MM.1S (cell line): ENCODE data around the gene XYLT1.

Source experiments
- DNase-seq: peaks from one replicate; pipeline ENCODE4 v3.0.0-alpha.2; 2015
- H2AFZ ChIP-seq: fragments of 300-600 bp; sonication (generic); 2 replicates; pipeline ENCODE4 v1.6.0; 2016; ENCODE audit warnings: antibody characterized with exemption, low read length
- H3F3A ChIP-seq: fragments of 300-600 bp; sonication (generic); 2 replicates; pipeline ENCODE4 v1.6.1; 2016; ENCODE audit warnings: mild to moderate bottlenecking, antibody characterized with exemption, low read length, moderate library complexity, mixed read lengths; ENCODE audit not compliant: insufficient read depth
- H3K27ac ChIP-seq: fragments of 300-600 bp; sonication (generic); 2 replicates; pipeline ENCODE4 v1.5.1; 2016; ENCODE audit warnings: mild to moderate bottlenecking, low read length
- H3K27me3 ChIP-seq: fragments of 300-600 bp; sonication (generic); replicated peaks from 2 replicates; pipeline ENCODE4 v1.6.0; 2016; ENCODE audit warnings: low read length; ENCODE audit not compliant: insufficient read depth
- H3K36me3 ChIP-seq: fragments of 300-600 bp; sonication (generic); replicated peaks from 2 replicates; pipeline ENCODE4 v1.6.1; 2016; ENCODE audit warnings: mild to moderate bottlenecking, low read length, mixed read lengths; ENCODE audit not compliant: insufficient read depth
- H3K4me1 ChIP-seq: fragments of 300-600 bp; sonication (generic); 2 replicates; pipeline ENCODE4 v1.6.1; 2016; ENCODE audit warnings: low read length, mixed read lengths
- H3K4me2 ChIP-seq: fragments of 300-600 bp; sonication (generic); 2 replicates; pipeline ENCODE4 v1.6.0; 2016; ENCODE audit warnings: low read depth, low read length
- H3K4me3 ChIP-seq: fragments of 300-600 bp; sonication (generic); 2 replicates; pipeline ENCODE4 v1.5.1; 2016; ENCODE audit warnings: low read length, mixed read lengths
- H3K79me2 ChIP-seq: fragments of 300-600 bp; sonication (generic); 2 replicates; pipeline ENCODE4 v1.6.1; 2016; ENCODE audit warnings: mixed run types, low read length, mixed read lengths
- H3K9ac ChIP-seq: fragments of 300-600 bp; sonication (generic); 2 replicates; pipeline ENCODE4 v1.6.1; 2016; ENCODE audit warnings: low read length, mixed read lengths
- H3K9me2 ChIP-seq: fragments of 300-600 bp; sonication (generic); replicated peaks from 2 replicates; pipeline ENCODE4 v1.6.1; 2016; ENCODE audit warnings: mild to moderate bottlenecking, low read length, mixed read lengths; ENCODE audit not compliant: insufficient read depth
- H3K9me3 ChIP-seq: fragments of 300-600 bp; sonication (generic); replicated peaks from 2 replicates; pipeline ENCODE4 v1.6.1; 2016; ENCODE audit warnings: mild to moderate bottlenecking, low read length, mixed read lengths; ENCODE audit not compliant: insufficient read depth
- H4K20me1 ChIP-seq: fragments of 300-600 bp; sonication (generic); 2 replicates; pipeline ENCODE4 v1.6.1; 2016; ENCODE audit warnings: mild to moderate bottlenecking, low read length, moderate library complexity, mixed read lengths; ENCODE audit not compliant: insufficient read depth
- EZH2 ChIP-seq: fragments of 300-600 bp; sonication (generic); optimal IDR thresholded peaks from 2 replicates; pipeline ENCODE3; 2017; ENCODE audit warnings: low read depth, mild to moderate bottlenecking, antibody characterized with exemption, low read length, mixed read lengths
- EZH2phosphoT487 ChIP-seq: fragments of 300-600 bp; sonication (generic); IDR thresholded peaks from 2 replicates; pipeline ENCODE4 v1.6.1; 2018; ENCODE audit warnings: antibody characterized with exemption, low read length
- TF ChIP-seq, protein P1 (sequence below): fragments of 300-600 bp; sonication (generic); IDR thresholded peaks from 2 replicates; pipeline ENCODE4 v1.5.1; 2016; ENCODE audit warnings: antibody characterized with exemption, low read length, mixed read lengths

Gene XYLT1

DNA sequence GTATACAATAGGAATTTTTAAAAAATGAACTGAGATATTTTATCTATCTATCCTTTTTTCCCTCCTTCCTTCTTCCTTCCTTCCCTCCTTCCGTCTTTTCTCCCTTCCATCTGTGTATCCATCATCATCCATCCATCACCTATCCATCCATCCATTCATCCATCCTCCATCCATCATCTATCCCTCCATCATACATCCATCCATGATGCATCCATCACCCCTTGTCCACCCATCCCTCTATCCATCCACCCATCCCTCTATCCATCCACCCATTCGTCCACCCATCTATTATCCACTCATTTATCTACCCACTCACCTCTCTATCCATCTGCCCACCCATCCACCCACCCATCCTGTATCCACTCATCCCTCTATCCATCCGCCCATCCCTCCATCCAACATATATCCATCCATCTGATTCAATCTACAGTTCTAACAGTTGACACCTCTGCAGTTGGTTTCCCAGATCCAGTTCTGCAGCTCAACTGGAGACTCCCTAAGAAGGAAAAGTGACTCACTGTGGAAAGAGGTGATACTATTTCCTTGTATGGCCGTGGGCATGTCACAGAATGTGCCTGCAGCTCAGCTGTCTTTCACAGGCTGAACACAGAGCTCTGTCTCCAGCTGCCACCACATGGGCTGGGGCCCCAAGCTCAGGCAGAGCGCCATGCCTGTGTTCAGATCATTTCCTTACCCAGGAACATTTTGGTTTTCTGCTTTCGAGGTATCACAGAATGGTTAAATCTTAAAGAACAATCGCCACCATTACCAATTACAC lies 130.8 kb downstream of the XYLT1 start:
- no peaks in the 10 kb centered on the region for H4K20me1 ChIP-seq
- TF ChIP-seq EZH2 (no peak), EZH2phosphoT487 (no peak)
- TF ChIP-seq, protein P1, sequence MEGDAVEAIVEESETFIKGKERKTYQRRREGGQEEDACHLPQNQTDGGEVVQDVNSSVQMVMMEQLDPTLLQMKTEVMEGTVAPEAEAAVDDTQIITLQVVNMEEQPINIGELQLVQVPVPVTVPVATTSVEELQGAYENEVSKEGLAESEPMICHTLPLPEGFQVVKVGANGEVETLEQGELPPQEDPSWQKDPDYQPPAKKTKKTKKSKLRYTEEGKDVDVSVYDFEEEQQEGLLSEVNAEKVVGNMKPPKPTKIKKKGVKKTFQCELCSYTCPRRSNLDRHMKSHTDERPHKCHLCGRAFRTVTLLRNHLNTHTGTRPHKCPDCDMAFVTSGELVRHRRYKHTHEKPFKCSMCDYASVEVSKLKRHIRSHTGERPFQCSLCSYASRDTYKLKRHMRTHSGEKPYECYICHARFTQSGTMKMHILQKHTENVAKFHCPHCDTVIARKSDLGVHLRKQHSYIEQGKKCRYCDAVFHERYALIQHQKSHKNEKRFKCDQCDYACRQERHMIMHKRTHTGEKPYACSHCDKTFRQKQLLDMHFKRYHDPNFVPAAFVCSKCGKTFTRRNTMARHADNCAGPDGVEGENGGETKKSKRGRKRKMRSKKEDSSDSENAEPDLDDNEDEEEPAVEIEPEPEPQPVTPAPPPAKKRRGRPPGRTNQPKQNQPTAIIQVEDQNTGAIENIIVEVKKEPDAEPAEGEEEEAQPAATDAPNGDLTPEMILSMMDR, result no peak
- H3K27me3 ChIP-seq, result no peaks in the 10 kb centered on the region
- H3F3A ChIP-seq, result no peaks in the 10 kb centered on the region
- H3K36me3 ChIP-seq, result no peaks in the 10 kb centered on the region
- H3K4me3 ChIP-seq, result no peak overlapping the region
- H3K9me3 ChIP-seq, result no peaks in the 10 kb centered on the region
- H3K27ac ChIP-seq, result no peak overlapping the region
- H3K79me2 ChIP-seq, result peaks cover 30% of the 10 kb centered on the region
- no peaks in the 10 kb centered on the region for H3K9me2 ChIP-seq
- no peak overlapping the region for H2AFZ ChIP-seq
- peaks cover 38% of the 10 kb centered on the region for H3K4me1 ChIP-seq
- H3K9ac ChIP-seq, result no peak overlapping the region
- no peak overlapping the region for H3K4me2 ChIP-seq
- DNase-seq, result no peak

DNA sequence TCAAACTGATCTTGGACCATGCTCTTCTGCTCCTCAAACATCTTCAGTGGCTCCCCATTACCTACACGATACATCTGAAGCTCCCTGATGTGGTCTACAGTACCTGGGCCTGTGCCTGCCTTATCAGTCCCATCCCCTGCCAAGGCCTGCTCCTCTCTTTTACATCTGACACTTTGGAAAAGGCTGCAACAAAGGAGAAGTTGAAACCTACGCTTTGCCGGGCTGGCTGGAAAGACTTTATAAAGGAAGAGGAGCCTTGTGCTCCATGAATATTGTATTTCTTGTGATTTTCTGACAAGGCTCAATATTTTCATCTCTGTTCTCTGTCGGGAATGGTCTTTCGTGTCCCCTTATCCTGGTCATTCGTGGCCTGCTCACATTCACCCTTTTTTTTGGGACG lies 132.5 kb downstream of the XYLT1 start:
- Histone ChIP-seq H3K36me3 (no peaks in the 10 kb centered on the region), H2AFZ (no peak overlapping the region)
- no peak for TF ChIP-seq EZH2
- TF ChIP-seq, protein P1, result no peak
- no peak for TF ChIP-seq EZH2phosphoT487

DNA sequence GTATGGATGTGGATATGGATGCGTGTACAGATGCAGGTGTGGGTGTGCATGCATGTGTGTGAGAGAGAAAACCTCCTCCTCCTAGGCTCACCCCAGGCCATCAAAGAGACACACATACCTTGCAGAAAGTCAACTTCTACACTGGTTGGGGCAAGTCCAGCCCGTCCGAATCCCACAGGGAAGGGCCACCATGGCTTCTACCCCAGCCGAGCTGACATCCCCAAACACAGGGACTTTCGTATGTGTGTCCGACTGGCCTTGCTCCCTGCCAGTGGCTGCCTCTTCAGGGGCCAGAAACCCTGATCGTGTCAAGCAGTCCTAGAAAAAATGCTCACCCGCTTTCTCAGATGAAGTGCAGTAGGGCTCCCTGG lies 134.2 kb downstream of the XYLT1 start:
- Histone ChIP-seq H3K27me3 (no peaks in the 10 kb centered on the region), H3K4me3 (no peak overlapping the region), H3K27ac (no peak overlapping the region), H3K36me3 (no peaks in the 10 kb centered on the region), H4K20me1 (no peaks in the 10 kb centered on the region), H3F3A (no peaks in the 10 kb centered on the region), H3K9me3 (no peaks in the 10 kb centered on the region), H3K4me1 (peaks cover 14% of the 10 kb centered on the region), H3K9ac (no peak overlapping the region), H3K9me2 (no peaks in the 10 kb centered on the region), H3K79me2 (peaks cover 24% of the 10 kb centered on the region), H2AFZ (no peak overlapping the region), H3K4me2 (no peak overlapping the region)
- DNase-seq, result no peak
- TF ChIP-seq, protein P1, result no peak
- TF ChIP-seq EZH2phosphoT487, result no peak
- no peak for TF ChIP-seq EZH2

More for the DNA sequence above, 132.5 kb downstream of the XYLT1 start:
- peaks cover 25% of the 10 kb centered on the region for H3K79me2 ChIP-seq
- no peaks in the 10 kb centered on the region for H3F3A ChIP-seq
- H3K9me2 ChIP-seq, result no peaks in the 10 kb centered on the region
- H3K27ac ChIP-seq, result no peak overlapping the region
- H4K20me1 ChIP-seq, result no peaks in the 10 kb centered on the region
- H3K9me3 ChIP-seq, result no peaks in the 10 kb centered on the region
- no peak for DNase-seq
- H3K4me3 ChIP-seq, result no peak overlapping the region
- H3K4me2 ChIP-seq, result no peak overlapping the region
- peaks cover 31% of the 10 kb centered on the region for H3K4me1 ChIP-seq
- H3K27me3 ChIP-seq, result no peaks in the 10 kb centered on the region
- no peak overlapping the region for H3K9ac ChIP-seq
